HL-60/S4 treated with retinoic acid at 250 ng/mL for 4 days and 3 days (cell line): ENCODE data around the gene MRRF.

Experiments used
- in situ Hi-C: fragments of 300-500 bp; cut with MboI; formaldehyde crosslinking; loops from 2 replicates; pipeline ENCODE4 v1.7.0; 2022; ENCODE audit warnings: low sequenced_read_pairs

The MRRF gene

GRCh38 chr9:122228191-122228567 lies 36.5 kb upstream of the MRRF start:
- in situ Hi-C loops, result no loop called here

DNA sequence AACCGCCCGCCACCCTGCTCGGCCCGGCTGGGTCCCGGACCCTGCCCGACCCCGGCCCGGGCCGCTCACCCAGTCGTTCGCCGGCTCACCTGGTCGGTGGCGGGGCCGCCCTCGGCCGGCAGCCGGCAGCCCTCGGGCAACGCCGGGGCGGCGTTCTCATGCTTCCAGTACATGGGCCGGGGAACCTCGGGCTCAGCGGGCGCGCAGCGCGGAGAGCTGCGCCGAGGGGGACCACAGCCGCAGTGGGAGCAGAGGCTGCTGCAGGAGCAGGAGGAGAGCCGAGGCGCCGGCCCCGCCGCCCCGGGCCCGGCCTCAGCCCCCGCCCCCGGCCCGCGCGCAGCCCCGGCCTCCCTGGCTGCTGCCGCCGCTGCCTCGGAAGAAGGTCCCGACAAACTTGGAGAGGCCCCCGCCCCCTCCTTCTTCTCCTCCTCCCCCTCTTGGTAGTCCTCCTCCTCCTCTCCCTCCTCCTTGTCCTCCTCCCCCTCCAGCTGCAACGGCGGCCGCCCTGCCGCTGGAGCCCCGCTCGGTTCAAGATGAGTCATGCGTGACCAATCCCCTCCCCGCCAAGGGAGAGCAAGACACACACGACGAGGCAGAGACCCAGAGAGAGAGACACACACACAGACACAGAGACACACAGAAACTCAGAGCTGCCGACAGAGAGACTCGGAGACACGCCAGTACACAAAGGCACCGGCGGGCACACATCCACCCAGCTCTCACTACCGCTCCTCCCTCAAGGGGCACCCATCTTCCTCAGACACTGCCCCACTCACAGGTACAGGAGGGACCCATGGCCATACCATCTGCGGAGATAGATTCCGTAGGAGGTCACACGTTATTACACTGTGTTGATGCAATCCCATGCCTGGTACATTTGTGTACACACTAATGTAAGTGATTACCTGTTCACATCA lies 35.9 kb upstream of the MRRF start, which contains the start of gene LHX6:
LHX6 (minus strand) TSS at position 390 of the 917 bp plus-strand sequence; CDS start at position 173, 217 bp downstream.
- in situ Hi-C loops, result no loop called here

DNA sequence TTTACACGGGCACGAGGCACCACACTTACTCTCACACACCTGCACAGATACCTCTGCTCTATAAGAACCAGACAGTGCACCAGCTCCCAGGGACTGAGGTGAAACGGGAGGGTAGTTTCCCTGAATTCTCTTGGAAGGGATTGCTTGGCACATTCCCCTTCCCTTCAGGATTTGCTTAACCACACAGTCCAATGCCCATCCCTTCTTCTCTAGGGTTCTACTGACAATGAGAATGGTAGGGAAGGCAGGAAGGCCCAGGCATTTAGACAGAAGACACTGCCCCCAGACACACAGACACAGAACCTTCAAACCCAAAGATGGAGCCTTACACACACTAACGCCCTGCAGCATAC lies 35.2 kb upstream of the MRRF start:
- in situ Hi-C loops, result no loop called here

DNA sequence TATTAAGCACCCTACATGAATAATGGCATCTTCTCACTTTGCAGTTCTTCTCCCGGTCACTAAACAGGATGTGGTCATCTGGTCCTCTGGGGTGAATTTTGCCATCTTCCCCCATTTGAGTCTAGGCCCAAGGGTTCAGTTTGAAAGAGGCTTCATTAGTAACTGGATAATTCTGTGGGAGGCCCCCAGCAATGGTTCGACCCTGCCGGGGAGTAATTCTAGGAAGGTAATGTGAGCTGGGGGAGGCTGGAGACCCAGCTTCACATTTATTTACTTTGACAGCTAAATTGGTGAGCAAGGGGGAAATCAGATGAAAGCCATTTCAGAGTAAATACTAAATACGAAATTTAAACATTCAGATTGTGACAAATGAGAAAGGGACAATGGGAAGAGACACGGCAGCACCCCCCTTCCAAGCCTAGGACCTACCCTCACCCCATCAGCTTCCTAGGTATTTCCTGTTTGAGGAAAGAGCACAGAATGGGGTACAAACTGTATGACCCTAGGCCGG lies 31.8 kb upstream of the MRRF start:
- in situ Hi-C loops, result no loop called here

DNA sequence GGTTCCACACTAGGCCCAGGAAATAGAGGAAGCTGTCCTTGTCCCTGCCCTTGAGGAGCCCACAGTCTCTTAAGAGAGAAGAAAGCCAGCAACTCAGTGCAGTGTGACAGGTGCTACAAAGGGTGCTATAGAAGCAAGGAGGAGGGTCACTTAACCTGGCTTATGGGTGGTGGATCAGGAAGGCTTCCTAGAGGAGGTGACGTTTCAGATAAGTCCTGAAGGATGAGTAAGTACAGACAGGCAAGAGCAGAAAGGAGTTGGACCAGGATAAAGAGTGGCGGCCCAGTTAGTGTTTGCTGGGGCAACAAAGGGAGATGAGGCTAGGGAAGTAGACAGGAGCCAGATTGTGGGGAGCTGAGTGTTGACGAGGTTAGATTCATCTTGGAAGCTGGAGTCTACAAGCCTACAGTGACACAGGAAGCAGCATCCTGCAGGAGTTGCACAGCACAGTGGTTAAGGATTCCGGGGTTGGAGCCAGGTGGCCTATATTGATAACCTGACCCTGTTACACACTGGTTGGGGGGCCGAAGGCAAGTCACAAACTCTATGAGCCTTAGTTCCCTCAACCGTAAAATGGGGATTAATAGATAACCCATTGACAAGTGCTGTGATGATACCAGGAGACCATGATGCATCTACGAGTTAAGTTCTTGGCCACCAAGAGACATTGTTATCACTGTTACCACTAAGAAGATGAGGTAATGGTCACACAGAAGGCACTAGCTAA lies 30.5 kb upstream of the MRRF start:
- in situ Hi-C loops, result no loop called here

GRCh38 chr9:122236681-122237080 lies 28.0 kb upstream of the MRRF start:
- in situ Hi-C loops, result no loop called here

- in situ Hi-C loops, result no loop called here
Measured at GRCh38 chr9:122239722-122240121, 25.0 kb upstream of the MRRF start.

GRCh38 chr9:122244349-122244748 lies 20.3 kb upstream of the MRRF start:
- in situ Hi-C loops, result no loop called here

- in situ Hi-C loops, result no loop called here
Measured at GRCh38 chr9:122246666-122247065, 18.0 kb upstream of the MRRF start.

DNA sequence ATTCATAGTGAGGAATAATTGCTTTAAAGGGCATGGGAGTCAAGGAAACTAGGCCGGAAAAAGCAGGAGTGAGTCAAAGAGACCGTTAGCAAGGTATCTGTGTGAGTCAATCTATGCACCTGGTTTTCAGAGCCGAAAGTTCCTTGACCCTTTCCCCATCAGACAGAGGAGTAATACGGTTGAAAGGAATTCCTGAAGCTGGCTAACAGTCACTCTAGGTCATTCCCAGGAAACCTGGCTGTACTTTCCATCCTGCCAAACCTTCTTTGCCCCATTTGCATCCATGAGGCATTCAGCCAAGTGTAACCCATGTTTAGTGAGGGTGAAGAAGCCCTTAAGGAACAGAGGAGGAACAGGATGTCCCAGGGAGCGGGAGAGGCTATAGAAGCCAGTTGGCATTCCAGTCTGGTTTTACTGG lies 16.2 kb upstream of the MRRF start:
- in situ Hi-C loops, result no loop called here

DNA sequence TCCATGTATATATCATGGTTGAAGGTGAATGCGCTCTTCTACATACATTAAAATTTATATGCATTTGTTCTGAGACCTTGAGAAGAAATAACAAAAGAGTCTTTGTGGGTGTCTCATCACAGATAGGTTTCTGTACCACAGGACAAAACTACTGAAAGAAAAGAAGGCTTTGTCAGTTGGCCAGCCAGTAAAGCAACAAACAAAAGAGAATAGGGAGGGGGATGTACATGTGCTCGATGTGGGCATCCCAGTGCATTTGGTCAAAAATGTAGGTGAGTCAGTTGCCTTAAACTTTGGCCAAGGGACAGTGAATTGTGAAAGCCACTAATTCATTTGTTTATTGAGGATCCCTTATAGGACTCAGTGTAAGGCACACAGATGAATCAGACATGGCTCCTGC lies 13.3 kb upstream of the MRRF start:
- in situ Hi-C loops, result no loop called here

DNA sequence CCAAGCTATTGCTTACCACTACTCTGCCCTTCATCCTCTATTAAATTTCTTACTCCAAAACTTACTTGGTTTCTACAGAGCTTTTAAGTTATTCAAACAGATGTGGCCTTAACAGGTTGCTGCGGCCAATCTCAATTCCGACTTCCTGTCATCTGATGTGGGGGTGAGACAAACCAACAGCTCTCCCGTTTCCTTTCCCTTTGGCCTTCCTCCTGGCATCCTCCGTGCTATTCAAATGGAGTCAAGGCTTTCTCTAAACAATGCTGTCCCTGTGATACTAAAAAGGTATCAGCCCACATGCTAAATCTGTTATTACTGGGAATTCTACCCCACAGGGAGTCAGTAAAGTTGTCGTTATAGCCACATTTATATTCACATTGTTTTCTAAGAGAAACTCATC lies 11.9 kb upstream of the MRRF start:
- in situ Hi-C loops, result no loop called here

DNA sequence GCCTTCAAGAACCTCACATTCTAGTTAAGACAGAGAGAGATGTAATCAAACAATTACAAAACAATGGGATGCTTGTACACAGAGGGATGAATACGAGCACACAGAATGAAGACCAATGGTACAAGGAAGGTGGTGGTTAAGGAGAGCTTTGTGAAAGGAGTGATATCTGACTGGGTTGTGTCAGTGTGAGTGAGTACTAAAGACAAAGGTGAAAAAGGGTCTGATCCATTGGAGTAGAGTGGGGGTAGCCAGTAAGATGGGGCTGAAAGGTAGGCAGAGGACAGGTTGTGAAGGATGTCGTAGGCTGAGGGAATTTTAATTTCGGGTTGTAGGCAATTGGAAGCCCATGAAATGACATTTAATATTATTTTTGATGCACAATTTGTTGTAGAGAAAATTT lies 9.9 kb upstream of the MRRF start:
- in situ Hi-C loops, result no loop called here

DNA sequence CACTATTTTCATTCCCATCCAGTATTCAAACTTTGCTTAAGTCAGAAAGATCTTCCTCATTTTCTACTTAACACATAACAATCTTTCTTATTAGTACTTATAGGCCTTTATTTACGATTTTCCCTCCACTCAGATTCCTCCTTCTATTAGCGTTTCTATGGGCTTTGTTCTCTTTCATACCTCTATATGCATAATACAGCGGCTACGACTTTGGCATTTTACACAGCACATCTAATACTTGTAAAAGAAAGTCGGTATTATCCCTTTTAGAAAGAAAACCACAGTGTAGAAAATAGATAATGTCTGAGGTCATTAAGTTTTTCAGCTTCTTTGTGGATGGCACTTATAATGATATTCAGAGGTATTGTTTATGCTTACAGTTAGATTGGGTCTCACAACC lies 8.5 kb upstream of the MRRF start:
- in situ Hi-C loops, result no loop called here

DNA sequence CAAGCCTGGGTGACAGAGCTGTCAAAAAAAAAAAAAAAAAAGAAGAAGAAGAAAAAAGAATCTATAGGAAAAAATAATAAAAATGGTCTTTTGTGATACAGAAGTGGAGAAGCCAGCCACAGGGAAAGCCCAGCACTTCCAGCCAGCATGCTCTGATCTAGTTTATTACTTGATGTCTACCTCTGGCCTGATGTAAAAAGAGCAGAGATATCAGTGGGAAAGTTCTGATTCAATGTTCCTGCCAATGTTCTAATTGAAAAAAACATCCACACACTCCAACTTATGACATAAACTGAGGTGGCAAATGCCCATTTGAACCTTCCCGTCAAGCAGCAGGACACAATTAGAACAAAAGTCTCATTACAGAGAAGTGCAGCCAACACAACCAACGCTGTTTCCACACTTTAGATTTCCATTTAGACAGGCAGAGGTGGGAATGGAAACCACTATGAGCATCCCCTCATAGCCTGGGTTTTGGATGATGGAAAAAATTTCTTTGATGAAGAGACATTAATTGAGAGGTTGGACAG lies 5.7 kb upstream of the MRRF start:
- in situ Hi-C loops, result no loop called here

DNA sequence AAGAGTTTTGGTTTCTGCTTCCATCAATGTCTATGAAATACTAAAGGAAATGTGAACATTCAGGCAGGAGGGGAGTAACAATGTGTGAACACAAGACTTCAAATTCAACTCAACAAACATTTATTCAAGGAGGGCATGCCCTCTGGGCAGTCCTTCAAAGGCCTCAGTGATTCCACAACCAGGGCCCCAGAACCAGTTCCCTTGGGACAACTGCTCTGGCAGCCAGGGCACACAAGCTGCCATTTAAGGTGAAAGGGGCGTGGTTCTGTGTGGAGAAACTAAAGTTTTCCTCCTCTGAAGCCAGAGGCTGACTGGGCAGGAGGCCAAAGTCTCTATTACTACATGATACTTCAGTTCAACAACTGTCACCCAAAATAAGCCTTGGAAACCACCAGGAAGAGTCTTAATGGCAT lies 3.2 kb upstream of the MRRF start:
- in situ Hi-C loops, result no loop called here

GRCh38 chr9:122262073-122262472 lies 2.6 kb upstream of the MRRF start:
- in situ Hi-C loops, result no loop called here

GRCh38 chr9:122263699-122264349 lies 858 bp upstream of the MRRF start:
- in situ Hi-C loops, result no loop called here

DNA sequence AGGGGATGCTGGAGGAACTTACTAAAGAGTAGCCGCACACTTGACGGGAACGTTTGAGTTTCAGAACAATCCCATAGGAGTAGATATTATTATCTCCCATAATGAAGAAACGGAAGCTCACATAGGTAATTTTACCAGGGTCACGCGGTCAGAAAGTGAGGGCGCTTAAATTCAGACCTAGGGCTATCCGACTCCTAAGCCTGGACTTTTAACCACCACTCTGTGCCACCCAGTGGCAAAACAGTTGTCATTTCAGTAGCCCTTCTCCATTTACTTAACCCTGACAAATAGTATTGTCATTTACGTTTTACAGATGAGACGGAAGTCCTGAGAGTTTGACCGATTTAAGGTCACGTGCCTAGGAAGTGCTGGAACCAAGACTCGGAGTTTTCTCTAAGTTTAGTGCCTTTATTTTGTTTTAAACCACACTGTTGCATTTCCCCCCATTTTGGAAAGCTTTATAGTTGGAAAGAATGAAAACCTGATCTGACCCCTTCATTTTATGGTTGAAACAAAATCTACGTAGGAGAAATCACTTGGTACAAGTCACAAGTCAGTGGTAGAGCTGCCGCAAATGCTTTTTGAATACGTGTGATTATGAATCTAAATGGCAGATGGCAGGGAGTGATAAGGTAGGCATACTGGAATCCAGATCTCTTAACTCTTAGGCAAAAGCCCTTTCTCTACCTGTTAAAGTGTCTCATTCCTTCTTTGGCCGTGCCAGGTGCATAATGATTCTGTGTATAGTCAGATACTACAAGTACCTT lies 650 bp downstream of the MRRF start:
- in situ Hi-C loops, result no loop called here

GRCh38 chr9:122268041-122268814 lies 3.5 kb downstream of the MRRF start:
- in situ Hi-C loops, result no loop called here
